Natural killer cell (primary cell): ENCODE measurements around the gene GUCY1A2. TPM values are rescaled to one million over a fixed set of nuclear protein-coding genes. Genes with fewer than 3 reads are reported as not detected.

ENCODE experiments used
- ATAC-seq, 3 donors: fragments of 150-1000 bp in 2 of 3; fragments of 200-7000 bp in 1 of 3; cut with Tn5 transposase; 1 replicate in 1 of 3; 2 replicates in 2 of 3; pipeline ENCODE4 v1.10.0; 2021; ENCODE audit warnings: mild to moderate bottlenecking in 2 of 3, moderate library complexity in 2 of 3
- DNase-seq, 2 donors: peaks; one replicate each; pipeline versions ENCODE4 v3.0.0 to v3.0.0-alpha.2; 2013 to 2021; ENCODE audit warnings: mixed read lengths in 1 of 2
- H3K27ac ChIP-seq: one replicate; pipeline ENCODE4 v1.5.1; 2013; ENCODE audit warnings: mild to moderate bottlenecking, low read length
- H3K27me3 ChIP-seq: one replicate; pipeline ENCODE4 v1.6.1; 2013; ENCODE audit warnings: low read length; ENCODE audit not compliant: control insufficient read depth, insufficient read depth
- H3K36me3 ChIP-seq: one replicate; pipeline ENCODE4 v1.6.1; 2013; ENCODE audit warnings: low read length; ENCODE audit not compliant: control insufficient read depth, insufficient read depth
- H3K4me1 ChIP-seq: one replicate; pipeline ENCODE4 v1.6.1; 2013; ENCODE audit warnings: low read length; ENCODE audit not compliant: control insufficient read depth, insufficient read depth
- H3K4me3 ChIP-seq: one replicate; pipeline ENCODE4 v1.5.1; 2013; ENCODE audit warnings: low read length
- H3K9me3 ChIP-seq: one replicate; pipeline ENCODE4 v1.6.1; 2013; ENCODE audit warnings: low read length; ENCODE audit not compliant: control insufficient read depth, insufficient read depth
- H3K27ac Mint-ChIP-seq, 2 donors: one replicate each; pipeline ENCODE4 v1.8.0; 2022; ENCODE audit warnings: mild to moderate bottlenecking in 2 of 2, mixed read lengths in 2 of 2, moderate library complexity in 1 of 2
- H3K27me3 Mint-ChIP-seq, 2 donors: one replicate each; pipeline ENCODE4 v1.8.0; 2022; ENCODE audit warnings: low read depth in 2 of 2, mixed read lengths in 2 of 2
- H3K36me3 Mint-ChIP-seq: one replicate; pipeline ENCODE4 v1.8.0; 2022; ENCODE audit warnings: mixed read lengths
- H3K4me1 Mint-ChIP-seq, 2 donors: one replicate each; pipeline ENCODE4 v1.8.0; 2022; ENCODE audit warnings: mixed read lengths in 2 of 2
- H3K4me3 Mint-ChIP-seq: one replicate; pipeline ENCODE4 v1.8.0; 2022; ENCODE audit warnings: mild to moderate bottlenecking, moderate library complexity, mixed read lengths
- H3K9me3 Mint-ChIP-seq, 2 donors: one replicate each; pipeline ENCODE4 v1.8.0; 2022; ENCODE audit warnings: mixed read lengths in 2 of 2
- CTCF ChIP-seq: fragments of 200-600 bp; IDR thresholded peaks from one replicate; pipeline ENCODE4 v1.8.0; 2022; ENCODE audit warnings: antibody characterized with exemption
- WGBS: methylation state at CpG from one replicate; pipeline ENCODE4 v1.1.7; 2013; ENCODE audit warnings: missing lambda C conversion rate; ENCODE audit not compliant: insufficient coverage; 5-methylcytosine and 5-hydroxymethylcytosine counted together
- intact Hi-C: fragments of 100-400 bp; cut with micrococcal nuclease; formaldehyde crosslinking; loops from one replicate; pipeline ENCODE4 v1.14.2; 2022
- total RNA-seq, 4 donors: library from RNA; stranded (reverse); fragments of 120-200 nt in 1 of 4; gene quantifications; one replicate each; pipeline versions ENCODE4 v1.2.3 to v1.2.4, GENCODE V29; 2013 to 2022

The GUCY1A2 gene
- total RNA-seq, 3 donors from 2014 or later (not counting 1 experiment from before 2014, with no cell fraction given) = 0.15 TPM; not detected in 2

- ATAC-seq (no peak), DNase-seq (no peak)
- peaks cover 0 to 4% of the 10 kb centered on the region in 2 donors for H3K4me1 Mint-ChIP-seq
- H3K27me3 ChIP-seq = peaks cover 15% of the 10 kb centered on the region
- peaks cover 14% of the 10 kb centered on the region for H3K36me3 Mint-ChIP-seq
- no peaks in the 10 kb centered on the region for H3K4me1 ChIP-seq
- no peaks in the 10 kb centered on the region for H3K36me3 ChIP-seq
- no peak for TF ChIP-seq CTCF
- no peak overlapping the region for H3K4me3 ChIP-seq
- no CpG with 5 or more reads among the region's 1 CpG for WGBS
- H3K4me3 Mint-ChIP-seq = no peak overlapping the region
- peaks cover 3 to 7% of the 10 kb centered on the region in 2 donors for H3K9me3 Mint-ChIP-seq
- peaks cover 16 to 22% of the 10 kb centered on the region in 2 donors for H3K27me3 Mint-ChIP-seq
- H3K27ac Mint-ChIP-seq = no peak overlapping the region
- no peaks in the 10 kb centered on the region for H3K9me3 ChIP-seq
- no peak overlapping the region for H3K27ac ChIP-seq
- intact Hi-C loops = no loop called here
These were observed 3.4 kb downstream of the GUCY1A2 start for GRCh38 chr11:107014871-107015270.

- H3K9me3 Mint-ChIP-seq = peaks cover 3 to 5% of the 10 kb centered on the region in 2 donors
- no peak for TF ChIP-seq CTCF
- no peak overlapping the region for H3K4me3 Mint-ChIP-seq
- Histone ChIP-seq H3K27ac (no peak overlapping the region), H3K4me3 (no peak overlapping the region), H3K36me3 (no peaks in the 10 kb centered on the region), H3K4me1 (no peaks in the 10 kb centered on the region), H3K9me3 (no peaks in the 10 kb centered on the region), H3K27me3 (peaks cover 3% of the 10 kb centered on the region)
- H3K27ac Mint-ChIP-seq = no peak overlapping the region
- peaks cover 9% of the 10 kb centered on the region for H3K36me3 Mint-ChIP-seq
- no peak for DNase-seq
- intact Hi-C loops = no loop called here
- H3K4me1 Mint-ChIP-seq = peaks cover 0 to under 1% of the 10 kb centered on the region in 2 donors
- H3K27me3 Mint-ChIP-seq = peaks cover 9 to 17% of the 10 kb centered on the region in 2 donors
- ATAC-seq = no peak
- WGBS = no CpG with 5 or more reads among the region's 2 CpGs
These were observed 6.3 kb downstream of the GUCY1A2 start for GRCh38 chr11:107011977-107012376.

- H3K27ac Mint-ChIP-seq = no peak overlapping the region
- WGBS = 57% methylated on average over 1 of the region's 1 CpG
These were observed 9.1 kb downstream of the GUCY1A2 start for GRCh38 chr11:107009190-107009589.

More at GRCh38 chr11:107009190-107009589, 9.1 kb downstream of the GUCY1A2 start:
- Histone ChIP-seq H3K4me3 (no peak overlapping the region), H3K27me3 (no peaks in the 10 kb centered on the region), H3K9me3 (no peaks in the 10 kb centered on the region), H3K27ac (no peak overlapping the region), H3K4me1 (no peaks in the 10 kb centered on the region), H3K36me3 (no peaks in the 10 kb centered on the region)
- DNase-seq = no peak
- no peak overlapping the region for H3K4me3 Mint-ChIP-seq
- peaks cover 7% of the 10 kb centered on the region in 2 donors for H3K9me3 Mint-ChIP-seq
- no peaks in the 10 kb centered on the region for H3K4me1 Mint-ChIP-seq
- no peaks in the 10 kb centered on the region for H3K27me3 Mint-ChIP-seq
- intact Hi-C loops = no loop called here
- no peaks in the 10 kb centered on the region for H3K36me3 Mint-ChIP-seq
- ATAC-seq = no peak
- no peak for TF ChIP-seq CTCF
